GM12878 (cell line): ENCODE measurements around the gene DMD.

Experiments
- CBX3 ChIP-seq: fragments of 200-600 bp; sonication (generic); IDR thresholded peaks from 2 replicates; pipeline ENCODE4 v1.6.1; 2016; ENCODE audit warnings: low read depth, borderline replicate concordance
- CTCF ChIP-seq, 3 experiments: IDR thresholded peaks in 2 of 3; conservative IDR thresholded peaks in 1 of 3; 2 replicates each; pipeline ENCODE4 v1.5.1; 2011; ENCODE audit warnings: low read depth in 3 of 3, low read length in 3 of 3, mild to moderate bottlenecking in 3 of 3, control low read depth in 2 of 3, moderate library complexity in 2 of 3, inconsistent platforms in 1 of 3, mixed read lengths in 1 of 3; ENCODE audit not compliant: control insufficient read depth in 2 of 3, insufficient read depth in 1 of 3; ENCODE audit errors: extremely low read depth in 1 of 3
- NRF1 ChIP-seq: conservative IDR thresholded peaks from 2 replicates; pipeline ENCODE4 v1.6.1; 2011; ENCODE audit warnings: mild to moderate bottlenecking, low read depth, low read length, improper control_type of control experiment
- ZBTB33 ChIP-seq: fragments of 450-650 bp; IDR thresholded peaks from 2 replicates; pipeline ENCODE4 v1.6.1; 2017; ENCODE audit warnings: mild to moderate bottlenecking
- ZZZ3 ChIP-seq: IDR thresholded peaks from 2 replicates; pipeline ENCODE4 v1.6.1; 2011; ENCODE audit warnings: low read depth; ENCODE audit not compliant: control insufficient read depth, insufficient read length

- TF ChIP-seq ZZZ3, result no peak
- no peak for TF ChIP-seq ZBTB33
- TF ChIP-seq CTCF (IDR thresholded peaks at IDR 0.05 in 2 of 3, conservative IDR thresholded peaks at IDR 0.05 in 1 of 3; ENCODE audit: control insufficient read depth in 2 of 3, extremely low read depth in 1 of 3, insufficient read depth in 1 of 3, low read depth in 3 of 3, low read length in 3 of 3), result no peak
- TF ChIP-seq CBX3, result no peak
- no peak for TF ChIP-seq NRF1
Measured at GRCh38 chrX:32084757-32085156, 1126.6 kb downstream of the DMD start.
